Activated gamma-delta T cell (primary cell): Measurements from ENCODE around the gene WDR5.

Experiments
- DNase-seq: peaks from one replicate; lab custom pipeline; 2025; lab: John Stamatoyannopoulos, UW

WDR5 gene

DNA sequence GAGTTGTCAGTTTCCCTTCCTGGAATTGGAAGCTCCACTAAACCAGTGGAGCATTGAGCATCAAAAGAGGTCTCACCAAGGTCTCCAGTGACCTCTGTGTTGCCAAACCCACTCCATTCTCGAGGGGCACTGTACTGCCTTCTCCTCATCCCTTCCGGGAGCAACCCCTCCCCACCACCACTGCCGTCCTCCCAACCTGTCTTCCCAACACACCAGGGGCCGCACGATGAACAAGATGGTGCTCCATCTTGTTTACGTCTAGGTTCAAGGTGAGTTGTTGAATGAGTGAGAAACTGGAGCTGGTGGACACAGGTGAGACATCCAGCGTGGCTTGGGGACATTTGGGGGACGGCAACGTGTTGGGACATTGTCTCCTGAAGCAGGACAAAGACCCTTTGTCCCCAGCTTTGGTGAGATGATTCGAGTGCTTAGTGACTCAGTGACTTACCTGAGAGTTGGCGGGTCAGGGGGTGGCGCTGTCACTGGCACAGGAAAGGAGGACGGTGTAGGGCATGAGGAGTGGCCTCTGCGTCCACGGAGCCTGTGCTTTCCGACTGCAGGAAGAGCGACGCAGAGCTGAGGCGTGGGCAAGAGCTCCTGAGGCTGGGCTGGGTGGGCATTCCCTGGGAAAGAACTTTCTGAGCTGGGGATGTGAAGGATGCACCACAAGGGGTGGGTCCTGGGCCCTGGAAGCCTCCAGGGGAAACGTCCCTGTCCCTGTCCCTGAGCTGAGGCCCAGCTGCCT, 73.3 kb downstream of the WDR5 start:
- no peak for DNase-seq
